IMR-90 (cell line): ENCODE results near the gene PHAF1. TPM values are rescaled to one million over a fixed set of nuclear protein-coding genes. Genes with fewer than 3 reads are reported as not detected.

Experiments
- ATAC-seq: fragments of 200-7000 bp; cut with Tn5 transposase; 2 replicates; pipeline ENCODE4 v1.9.1; 2020; ENCODE audit warnings: low read depth, mild to moderate bottlenecking, moderate library complexity
- BruUV-seq: library from RNA; stranded (reverse); fragments of 400-500 nt; replicated peaks from 2 replicates; lab custom pipeline; 2021; lab: Mats Ljungman, UMichigan
- CTCF ChIA-PET: fragments of 300-600 bp; formaldehyde crosslinking; extraction: SDS; loops from one replicate; lab custom pipeline; 2021; ENCODE audit warnings: antibody characterized with exemption; lab: Yijun Ruan, JAX
- POLR2A ChIA-PET: fragments of 300-600 bp; sonication (Branson Sonifier 250); formaldehyde crosslinking; loops from one replicate; lab custom pipeline; 2022; ENCODE audit warnings: antibody characterized with exemption; ENCODE audit not compliant: unreplicated experiment; lab: Charles Lee
- DNase-seq: peaks from one replicate; pipeline ENCODE4 v3.0.0; 2013
- H2AFZ ChIP-seq: replicated peaks from 2 replicates; pipeline ENCODE3; 2013; ENCODE audit warnings: low read length, mild to moderate bottlenecking; ENCODE audit not compliant: poor library complexity
- H2AK5ac ChIP-seq: 2 replicates; pipeline ENCODE4 v1.6.1; 2013; ENCODE audit warnings: low read depth, low read length, inconsistent platforms
- H2AK9ac ChIP-seq: replicated peaks from 2 replicates; pipeline ENCODE3; 2013; ENCODE audit warnings: mild to moderate bottlenecking, low read depth, low read length, moderate library complexity; ENCODE audit not compliant: poor library complexity
- H2BK120ac ChIP-seq: 2 replicates; pipeline ENCODE4 v1.6.1; 2013; ENCODE audit warnings: low read depth, low read length, inconsistent platforms
- H2BK15ac ChIP-seq: 3 replicates; pipeline ENCODE4 v1.6.1; 2013; ENCODE audit warnings: low read depth, low read length, inconsistent platforms
- H2BK20ac ChIP-seq: 2 replicates; pipeline ENCODE4 v1.6.1; 2013; ENCODE audit warnings: low read depth, mild to moderate bottlenecking, inconsistent platforms, low read length, moderate library complexity
- H2BK5ac ChIP-seq: 2 replicates; pipeline ENCODE4 v1.6.1; 2013; ENCODE audit warnings: mild to moderate bottlenecking, low read depth, low read length, inconsistent platforms; ENCODE audit not compliant: poor library complexity, severe bottlenecking
- H3K14ac ChIP-seq: replicated peaks from 2 replicates; pipeline ENCODE4 v1.6.1; 2013; ENCODE audit warnings: low read depth, low read length, inconsistent platforms
- H3K18ac ChIP-seq: 2 replicates; pipeline ENCODE4 v1.6.1; 2013; ENCODE audit warnings: low read depth, low read length, control low read depth
- H3K23ac ChIP-seq: 2 replicates; pipeline ENCODE4 v1.6.1; 2013; ENCODE audit warnings: low read depth, low read length, inconsistent platforms
- H3K27ac ChIP-seq: 2 replicates; pipeline ENCODE4 v1.5.1; 2013; ENCODE audit warnings: mild to moderate bottlenecking, control low read depth, low read length; ENCODE audit not compliant: insufficient read depth
- H3K27me3 ChIP-seq: 2 replicates; pipeline ENCODE4 v1.6.1; 2013; ENCODE audit warnings: low read length; ENCODE audit not compliant: control insufficient read depth, insufficient read depth
- H3K36me3 ChIP-seq: 2 replicates; pipeline ENCODE4 v1.6.1; 2013; ENCODE audit warnings: low read length, mixed read lengths; ENCODE audit not compliant: control insufficient read depth, insufficient read depth
- H3K4ac ChIP-seq: 2 replicates; pipeline ENCODE4 v1.6.1; 2013; ENCODE audit warnings: low read depth, low read length, inconsistent platforms
- H3K4me1 ChIP-seq: 2 replicates; pipeline ENCODE4 v1.6.1; 2013; ENCODE audit warnings: low read length, mixed read lengths; ENCODE audit not compliant: control insufficient read depth, insufficient read depth
- H3K4me2 ChIP-seq: 2 replicates; pipeline ENCODE4 v1.6.1; 2013; ENCODE audit warnings: low read depth, mild to moderate bottlenecking, control low read depth, low read length, moderate library complexity
- H3K4me3 ChIP-seq: 2 replicates; pipeline ENCODE4 v1.5.1; 2013; ENCODE audit warnings: low read depth, mild to moderate bottlenecking, control low read depth, low read length, moderate library complexity; ENCODE audit not compliant: insufficient read depth
- H3K56ac ChIP-seq: 2 replicates; pipeline ENCODE4 v1.6.1; 2013; ENCODE audit warnings: low read length, inconsistent platforms; ENCODE audit not compliant: insufficient read depth; ENCODE audit errors: extremely low read depth
- H3K79me1 ChIP-seq, 2 experiments: 2 replicates each; pipeline ENCODE4 v1.6.1; 2013; ENCODE audit warnings: low read length in 2 of 2, inconsistent platforms in 1 of 2, low read depth in 1 of 2
- H3K9ac ChIP-seq: 2 replicates; pipeline ENCODE4 v1.6.1; 2013; ENCODE audit warnings: low read depth, low read length, control low read depth
- H3K9me1 ChIP-seq: 2 replicates; pipeline ENCODE4 v1.6.1; 2013; ENCODE audit warnings: low read length, inconsistent platforms; ENCODE audit not compliant: insufficient read depth
- H3K9me3 ChIP-seq: 2 replicates; pipeline ENCODE4 v1.6.1; 2013; ENCODE audit warnings: low read length; ENCODE audit not compliant: control insufficient read depth, insufficient read depth
- H4K20me1 ChIP-seq: 2 replicates; pipeline ENCODE4 v1.6.1; 2013; ENCODE audit warnings: low read length, inconsistent platforms; ENCODE audit not compliant: insufficient read depth
- H4K5ac ChIP-seq: 2 replicates; pipeline ENCODE4 v1.6.1; 2013; ENCODE audit warnings: mild to moderate bottlenecking, low read depth, low read length, control low read depth
- H4K8ac ChIP-seq, 2 experiments: 2 replicates each; pipeline ENCODE4 v1.6.1; 2013; ENCODE audit warnings: low read depth in 2 of 2, low read length in 2 of 2, control low read depth in 1 of 2, inconsistent platforms in 1 of 2
- H4K91ac ChIP-seq: 2 replicates; pipeline ENCODE4 v1.6.1; 2013; ENCODE audit warnings: low read depth, low read length, inconsistent platforms; ENCODE audit not compliant: insufficient read depth
- CHD1 ChIP-seq: IDR thresholded peaks from 2 replicates; pipeline ENCODE4 v1.6.1; 2012; ENCODE audit warnings: low read depth, low read length, improper control_type of control experiment
- MAZ ChIP-seq: IDR thresholded peaks from 2 replicates; pipeline ENCODE4 v1.6.1; 2012; ENCODE audit warnings: low read depth, mild to moderate bottlenecking, low read length, improper control_type of control experiment, moderate library complexity, borderline replicate concordance
- MXI1 ChIP-seq: IDR thresholded peaks from 2 replicates; pipeline ENCODE4 v1.6.1; 2012; ENCODE audit warnings: low read depth, mild to moderate bottlenecking, low read length, moderate library complexity, borderline replicate concordance
- NFE2L2 ChIP-seq: fragments of 150-350 bp; IDR thresholded peaks from 2 replicates; pipeline ENCODE4 v1.6.1; 2016; ENCODE audit warnings: low read depth, mild to moderate bottlenecking, low read length
- RFX5 ChIP-seq: IDR thresholded peaks from 2 replicates; pipeline ENCODE4 v1.8.0; 2012; ENCODE audit warnings: low read depth, mild to moderate bottlenecking, low read length, moderate library complexity
- WGBS, 2 experiments: methylation state at CpG; one replicate each; pipeline versions ENCODE4 v1.1.5 to v1.1.7; 2013; ENCODE audit warnings: missing lambda C conversion rate in 2 of 2; ENCODE audit not compliant: insufficient read length in 1 of 2; ENCODE audit errors: extremely low coverage in 2 of 2; 5-methylcytosine and 5-hydroxymethylcytosine counted together
- dilution Hi-C: fragments of 300-500 bp; cut with HindIII; formaldehyde crosslinking; loops from one replicate; pipeline ENCODE4 v1.14.3; 2018; ENCODE audit warnings: low sequenced_read_pairs; ENCODE audit not compliant: unreplicated experiment
- in situ Hi-C: fragments of 300-500 bp; cut with MboI; formaldehyde crosslinking; loops from 3 replicates; pipeline ENCODE4 v1.14.3; 2019; ENCODE audit warnings: low sequenced_read_pairs, inconsistent platforms, mixed read lengths
- intact Hi-C: fragments of 100-400 bp; cut with micrococcal nuclease; formaldehyde crosslinking; loops from 2 replicates; pipeline ENCODE4 v1.10.0; 2022
- polyA plus RNA-seq, 3 experiments: library from polyadenylated mRNA; depleted of rRNA; stranded (reverse); fragments of >200 nt; gene quantifications; 2 replicates each; pipeline ENCODE4 v1.2.3, GENCODE V29; 2012; ENCODE audit warnings: low replicate concordance in 1 of 3
- total RNA-seq: library from RNA; depleted of rRNA; stranded (reverse); fragments of >200 nt; gene quantifications from 2 replicates; pipeline ENCODE4 v1.2.3, GENCODE V29; 2012
- TF ChIP-seq, protein P1 (sequence below): fragments of 150-350 bp; IDR thresholded peaks from 2 replicates; pipeline ENCODE4 v1.6.1; 2017; ENCODE audit warnings: mild to moderate bottlenecking, antibody characterized with exemption, low read length, low read depth

Gene PHAF1
- total and polyA plus RNA-seq, 2 of the 4 experiments (the other 2 are of a cell fraction): 14.0 to 19.8 TPM

DNA sequence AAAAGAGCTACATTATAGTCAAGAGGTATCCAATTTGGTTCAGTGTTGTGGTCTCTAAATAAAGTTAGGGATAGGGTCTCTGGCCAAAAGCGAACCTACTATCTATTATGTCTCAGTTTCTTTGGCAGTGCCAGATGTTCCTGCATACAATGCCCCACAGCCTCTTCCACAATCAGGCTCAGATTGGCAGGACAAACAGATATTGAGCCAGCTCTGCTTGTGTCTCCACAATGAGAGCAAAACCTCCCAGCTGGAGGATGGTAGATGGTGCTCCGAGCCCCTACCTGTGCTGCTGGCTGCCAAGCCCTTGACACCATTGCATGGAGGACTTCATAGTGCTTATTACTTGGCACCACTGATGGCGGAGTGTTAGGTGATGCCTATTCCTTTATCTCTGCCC is 19.7 kb downstream of the PHAF1 start:
- Histone ChIP-seq H3K18ac (no peak overlapping the region), H3K9ac (no peak overlapping the region), H3K36me3 (peaks cover 29% of the 10 kb centered on the region), H3K4me3 (no peak overlapping the region), H3K4me1 (no peaks in the 10 kb centered on the region), H4K20me1 (no peaks in the 10 kb centered on the region), H2AK5ac (no peak overlapping the region), H3K9me1 (peaks cover 11% of the 10 kb centered on the region), H3K27me3 (no peaks in the 10 kb centered on the region), H2BK5ac (no peak overlapping the region), H3K23ac (no peak overlapping the region), H3K14ac (no peak overlapping the region), H3K4me2 (no peak overlapping the region), H4K5ac (no peak overlapping the region), H4K8ac (no peak overlapping the region), H3K56ac (no peak overlapping the region), H3K4ac (no peak overlapping the region), H3K9me3 (no peaks in the 10 kb centered on the region), H3K27ac (no peak overlapping the region), H2BK120ac (no peak overlapping the region), H2AK9ac (no peak overlapping the region), H2AFZ (no peak overlapping the region), H3K79me1 (peaks cover 6 to 19% of the 10 kb centered on the region in 2 experiments; a peak in 3 of 4 replicates), H2BK15ac (no peak overlapping the region), H2BK20ac (no peak overlapping the region), H4K91ac (no peak overlapping the region)
- BruUV-seq: no TSS peak
- ChIA-PET POLR2A (no interaction called here), CTCF (no interaction called here)
- DNase-seq (no peak), ATAC-seq (no peak)
- in situ Hi-C loops: no loop called here
- dilution Hi-C loops: no loop called here
- 100% methylated on average over 1 of the region's 3 CpGs; no CpG with 5 or more reads in 1 of the 2 experiments for WGBS, 2 experiments
- intact Hi-C loops: no loop called here
- TF ChIP-seq RFX5 (no peak), CHD1 (no peak), NFE2L2 (no peak), MAZ (no peak), MXI1 (no peak)
- TF ChIP-seq, protein P1, sequence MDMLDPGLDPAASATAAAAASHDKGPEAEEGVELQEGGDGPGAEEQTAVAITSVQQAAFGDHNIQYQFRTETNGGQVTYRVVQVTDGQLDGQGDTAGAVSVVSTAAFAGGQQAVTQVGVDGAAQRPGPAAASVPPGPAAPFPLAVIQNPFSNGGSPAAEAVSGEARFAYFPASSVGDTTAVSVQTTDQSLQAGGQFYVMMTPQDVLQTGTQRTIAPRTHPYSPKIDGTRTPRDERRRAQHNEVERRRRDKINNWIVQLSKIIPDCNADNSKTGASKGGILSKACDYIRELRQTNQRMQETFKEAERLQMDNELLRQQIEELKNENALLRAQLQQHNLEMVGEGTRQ: no peak
